K562 (cell line): ENCODE data around the gene NCKAP1. TPM values are rescaled to one million over a fixed set of nuclear protein-coding genes. Genes with fewer than 3 reads are reported as not detected.
A peak's percentile ranks its signal among the peaks of the same experiment; 100 is the strongest.

Source experiments
- MAX ChIP-seq: sonication (generic); formaldehyde crosslinking; IDR thresholded peaks from 2 replicates; pipeline ENCODE4 v1.9.0; 2022; ENCODE audit warnings: mild to moderate bottlenecking, missing genetic modification reagents
- REST ChIP-seq, 2 experiments: fragments of 450-650 bp; formaldehyde crosslinking in 1 of 2; IDR thresholded peaks; 2 replicates each; pipeline versions ENCODE4 v1.4.0 to v1.6.1; 2014 to 2020; ENCODE audit warnings: mild to moderate bottlenecking in 2 of 2, borderline replicate concordance in 1 of 2, low read depth in 1 of 2
- SNIP1 ChIP-seq: fragments of 450-650 bp; IDR thresholded peaks from 2 replicates; pipeline ENCODE4 v1.7.1; 2017; ENCODE audit warnings: low read depth, mild to moderate bottlenecking
- polyA plus RNA-seq, 8 experiments: library from polyadenylated mRNA; depleted of rRNA in 4 of 8; stranded (reverse) in 5 of 8; unstranded in 3 of 8; fragments of >200 nt; fragmentation: Nextera tagmentation in 2 of 8; fragmentation: Illumina TruSeq in 1 of 8; extraction: Ambion mirVana in 2 of 8; extraction: Trizol in 1 of 8; gene quantifications; 2 replicates each; pipeline versions ENCODE4 v1.2.1 to v1.2.3, GENCODE V29; 2011 to 2014; ENCODE audit warnings: inconsistent platforms in 1 of 8, missing spikeins in 1 of 8
- total RNA-seq, 7 experiments: library from RNA; depleted of rRNA in 6 of 7; stranded (reverse); fragments of >200 nt in 6 of 7; fragmentation: Illumina TruSeq in 2 of 7; extraction: Trizol in 2 of 7; gene quantifications; 2 replicates each; pipeline versions ENCODE4 v1.2.1 to v1.2.3, GENCODE V29; 2011 to 2021; ENCODE audit warnings: low replicate concordance in 1 of 7
- TF ChIP-seq, protein P1 (sequence below): fragments of 450-650 bp; formaldehyde crosslinking; IDR thresholded peaks from 2 replicates; pipeline ENCODE4 v1.4.0; 2020; ENCODE audit warnings: mild to moderate bottlenecking, moderate library complexity
- TF ChIP-seq, protein P2 (sequence below): fragments of 250-450 bp; sonication (Bioruptor Pico); IDR thresholded peaks from 2 replicates; pipeline ENCODE4 v1.4.0; 2020; ENCODE audit warnings: borderline replicate concordance

NCKAP1 gene
- total and polyA plus RNA-seq, 9 of the 15 experiments (the other 6 are each of a cell fraction or from before 2014, with no cell fraction given), result 34.0 to 153 (median 88.7) TPM

- no peak for TF ChIP-seq SNIP1
- TF ChIP-seq, protein P1, sequence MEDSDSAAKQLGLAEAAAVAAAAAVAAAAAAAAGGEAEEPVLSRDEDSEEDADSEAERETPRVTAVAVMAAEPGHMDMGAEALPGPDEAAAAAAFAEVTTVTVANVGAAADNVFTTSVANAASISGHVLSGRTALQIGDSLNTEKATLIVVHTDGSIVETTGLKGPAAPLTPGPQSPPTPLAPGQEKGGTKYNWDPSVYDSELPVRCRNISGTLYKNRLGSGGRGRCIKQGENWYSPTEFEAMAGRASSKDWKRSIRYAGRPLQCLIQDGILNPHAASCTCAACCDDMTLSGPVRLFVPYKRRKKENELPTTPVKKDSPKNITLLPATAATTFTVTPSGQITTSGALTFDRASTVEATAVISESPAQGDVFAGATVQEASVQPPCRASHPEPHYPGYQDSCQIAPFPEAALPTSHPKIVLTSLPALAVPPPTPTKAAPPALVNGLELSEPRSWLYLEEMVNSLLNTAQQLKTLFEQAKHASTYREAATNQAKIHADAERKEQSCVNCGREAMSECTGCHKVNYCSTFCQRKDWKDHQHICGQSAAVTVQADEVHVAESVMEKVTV, result peak; percentile 58
- TF ChIP-seq, protein P2, sequence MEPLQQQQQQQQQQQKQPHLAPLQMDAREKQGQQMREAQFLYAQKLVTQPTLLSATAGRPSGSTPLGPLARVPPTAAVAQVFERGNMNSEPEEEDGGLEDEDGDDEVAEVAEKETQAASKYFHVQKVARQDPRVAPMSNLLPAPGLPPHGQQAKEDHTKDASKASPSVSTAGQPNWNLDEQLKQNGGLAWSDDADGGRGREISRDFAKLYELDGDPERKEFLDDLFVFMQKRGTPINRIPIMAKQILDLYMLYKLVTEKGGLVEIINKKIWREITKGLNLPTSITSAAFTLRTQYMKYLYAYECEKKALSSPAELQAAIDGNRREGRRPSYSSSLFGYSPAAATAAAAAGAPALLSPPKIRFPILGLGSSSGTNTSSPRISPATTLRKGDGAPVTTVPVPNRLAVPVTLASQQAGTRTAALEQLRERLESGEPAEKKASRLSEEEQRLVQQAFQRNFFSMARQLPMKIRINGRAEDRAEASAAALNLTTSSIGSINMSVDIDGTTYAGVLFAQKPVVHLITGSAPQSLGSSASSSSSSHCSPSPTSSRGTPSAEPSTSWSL (CRISPR knock-in tag), result no peak
- TF ChIP-seq REST (IDR thresholded peaks at IDR 0.05; ENCODE audit: borderline replicate concordance), result peak; percentile 17; the same call in 1 of the 2 replicates
- no peak for TF ChIP-seq REST (CRISPR knock-in tag; IDR thresholded peaks at IDR 0.05; ENCODE audit: low read depth)
- no peak for TF ChIP-seq MAX (CRISPR knock-in tag)
Measured at GRCh38 chr2:182980115-182980514, 58.1 kb downstream of the NCKAP1 start (continued).
